Breast epithelium (tissue), 3 donors: Measurements from ENCODE around the gene FMN1.

ENCODE experiments used
- POLR2A ChIP-seq: fragments of 450-650 bp; IDR thresholded peaks from one replicate; pipeline ENCODE4 v1.6.1; 2016; ENCODE audit warnings: antibody characterized with exemption, mild to moderate bottlenecking, moderate library complexity
- POLR2AphosphoS5 ChIP-seq, 3 donors: sonication (generic); formaldehyde crosslinking; IDR thresholded peaks; one replicate each; pipeline ENCODE4 v1.6.1; 2017; ENCODE audit warnings: antibody characterized with exemption in 3 of 3
- TF ChIP-seq, protein P1 (sequence below), 3 donors: fragments of 450-650 bp; IDR thresholded peaks; one replicate each; pipeline ENCODE4 v1.5.1; 2016 to 2017; ENCODE audit warnings: antibody characterized with exemption in 3 of 3, mild to moderate bottlenecking in 3 of 3, moderate library complexity in 3 of 3

GRCh38 chr15:32986147-32986546, 208.4 kb downstream of the FMN1 start:
- TF ChIP-seq POLR2A (no peak), POLR2AphosphoS5 (IDR thresholded peaks at IDR 0.05) (no peak)
- TF ChIP-seq, protein P1, sequence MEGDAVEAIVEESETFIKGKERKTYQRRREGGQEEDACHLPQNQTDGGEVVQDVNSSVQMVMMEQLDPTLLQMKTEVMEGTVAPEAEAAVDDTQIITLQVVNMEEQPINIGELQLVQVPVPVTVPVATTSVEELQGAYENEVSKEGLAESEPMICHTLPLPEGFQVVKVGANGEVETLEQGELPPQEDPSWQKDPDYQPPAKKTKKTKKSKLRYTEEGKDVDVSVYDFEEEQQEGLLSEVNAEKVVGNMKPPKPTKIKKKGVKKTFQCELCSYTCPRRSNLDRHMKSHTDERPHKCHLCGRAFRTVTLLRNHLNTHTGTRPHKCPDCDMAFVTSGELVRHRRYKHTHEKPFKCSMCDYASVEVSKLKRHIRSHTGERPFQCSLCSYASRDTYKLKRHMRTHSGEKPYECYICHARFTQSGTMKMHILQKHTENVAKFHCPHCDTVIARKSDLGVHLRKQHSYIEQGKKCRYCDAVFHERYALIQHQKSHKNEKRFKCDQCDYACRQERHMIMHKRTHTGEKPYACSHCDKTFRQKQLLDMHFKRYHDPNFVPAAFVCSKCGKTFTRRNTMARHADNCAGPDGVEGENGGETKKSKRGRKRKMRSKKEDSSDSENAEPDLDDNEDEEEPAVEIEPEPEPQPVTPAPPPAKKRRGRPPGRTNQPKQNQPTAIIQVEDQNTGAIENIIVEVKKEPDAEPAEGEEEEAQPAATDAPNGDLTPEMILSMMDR (IDR thresholded peaks at IDR 0.05), result no peak
